GM19240 (cell line): ENCODE data around the gene CCDC141.

Experiments
- DNase-seq: peaks from one replicate; pipeline ENCODE4 v3.0.0; 2011; ENCODE audit warnings: low spot score; ENCODE audit not compliant: insufficient read length

The CCDC141 gene

GRCh38 chr2:178782236-178782635 is 267.7 kb downstream of the CCDC141 start:
- no peak for DNase-seq
